Skin epidermis (tissue), 12 donors: ENCODE measurements around the gene RAF1.
A peak's percentile ranks its signal among the peaks of the same experiment; 100 is the strongest.

Source experiments
- H3K27ac ChIP-seq, 21 experiments: fragments of 200-600 bp; sonication (generic) in 11 of 21; one replicate each; pipeline ENCODE4 v1.5.0; 2020; ENCODE audit warnings: mild to moderate bottlenecking in 3 of 21, inconsistent platforms in 2 of 21, moderate library complexity in 2 of 21
- H3K4me3 ChIP-seq, 7 experiments: fragments of 200-600 bp; sonication (generic) in 2 of 7; one replicate each; pipeline ENCODE4 v1.5.0; 2020; ENCODE audit warnings: inconsistent platforms in 2 of 7, mild to moderate bottlenecking in 2 of 7, moderate library complexity in 1 of 7

The RAF1 gene

GRCh38 chr3:12612514-12613226, 51.2 kb downstream of the RAF1 start:
- Histone ChIP-seq H3K27ac (no peak overlapping the region), H3K4me3 (no peak overlapping the region)

- no peak overlapping the region for H3K4me3 ChIP-seq
- no peak overlapping the region for H3K27ac ChIP-seq
Measured at GRCh38 chr3:12611117-12611516, 52.8 kb downstream of the RAF1 start.

- H3K27ac ChIP-seq: no peak overlapping the region
- no peak overlapping the region for H3K4me3 ChIP-seq
Measured at GRCh38 chr3:12608376-12608775, 55.5 kb downstream of the RAF1 start.

GRCh38 chr3:12603969-12604368, 59.9 kb downstream of the RAF1 start:
- no peak overlapping the region for H3K27ac ChIP-seq

GRCh38 chr3:12601072-12601471, 62.8 kb downstream of the RAF1 start:
- H3K4me3 ChIP-seq: no peak overlapping the region
- H3K27ac ChIP-seq: no peak overlapping the region

More at GRCh38 chr3:12603969-12604368, 59.9 kb downstream of the RAF1 start:
- H3K4me3 ChIP-seq: no peak overlapping the region

GRCh38 chr3:12598890-12599289, 65.0 kb downstream of the RAF1 start:
- no peak overlapping the region for H3K4me3 ChIP-seq

GRCh38 chr3:12593473-12593872, 70.4 kb downstream of the RAF1 start:
- H3K4me3 ChIP-seq: no peak overlapping the region
- H3K27ac ChIP-seq: no peak overlapping the region

More at GRCh38 chr3:12598890-12599289, 65.0 kb downstream of the RAF1 start:
- no peak overlapping the region for H3K27ac ChIP-seq

- Histone ChIP-seq H3K27ac (no peak overlapping the region), H3K4me3 (no peak overlapping the region)
Measured at GRCh38 chr3:12591997-12592715, 71.8 kb downstream of the RAF1 start.

GRCh38 chr3:12591456-12591855, 72.5 kb downstream of the RAF1 start:
- Histone ChIP-seq H3K4me3 (no peak overlapping the region), H3K27ac (peak overlapping the region in 1 of 21 experiments; percentile 1)

GRCh38 chr3:12590096-12590495, 73.8 kb downstream of the RAF1 start:
- peak overlapping the region in 1 of 21 experiments; percentile 9 for H3K27ac ChIP-seq

GRCh38 chr3:12588039-12589009, 75.6 kb downstream of the RAF1 start:
- no peak overlapping the region for H3K27ac ChIP-seq

More at GRCh38 chr3:12590096-12590495, 73.8 kb downstream of the RAF1 start:
- no peak overlapping the region for H3K4me3 ChIP-seq

GRCh38 chr3:12586403-12586802, 77.5 kb downstream of the RAF1 start:
- Histone ChIP-seq H3K4me3 (no peak overlapping the region), H3K27ac (no peak overlapping the region)

More at GRCh38 chr3:12588039-12589009, 75.6 kb downstream of the RAF1 start:
- no peak overlapping the region for H3K4me3 ChIP-seq

- Histone ChIP-seq H3K27ac (no peak overlapping the region), H3K4me3 (no peak overlapping the region)
Measured at GRCh38 chr3:12585970-12586369, 77.9 kb downstream of the RAF1 start.

GRCh38 chr3:12585181-12585580, 78.7 kb downstream of the RAF1 start:
- H3K27ac ChIP-seq: no peak overlapping the region
- H3K4me3 ChIP-seq: no peak overlapping the region

GRCh38 chr3:12584083-12584482, 79.8 kb downstream of the RAF1 start:
- Histone ChIP-seq H3K4me3 (no peak overlapping the region), H3K27ac (no peak overlapping the region)

GRCh38 chr3:12583280-12583679, 80.6 kb downstream of the RAF1 start:
- H3K4me3 ChIP-seq: no peak overlapping the region
- H3K27ac ChIP-seq: no peak overlapping the region

GRCh38 chr3:12582730-12583129, 81.2 kb downstream of the RAF1 start:
- H3K27ac ChIP-seq: no peak overlapping the region

GRCh38 chr3:12579905-12580304, 84.0 kb downstream of the RAF1 start:
- Histone ChIP-seq H3K27ac (peak overlapping the region in 3 of 21 experiments; percentile 25 to 42 (median 30)), H3K4me3 (no peak overlapping the region)

More at GRCh38 chr3:12582730-12583129, 81.2 kb downstream of the RAF1 start:
- H3K4me3 ChIP-seq: no peak overlapping the region

- no peak overlapping the region for H3K4me3 ChIP-seq
- peak overlapping the region in 3 of 21 experiments; percentile 25 to 42 (median 30) for H3K27ac ChIP-seq
Measured at GRCh38 chr3:12579456-12579855, 84.5 kb downstream of the RAF1 start.

- Histone ChIP-seq H3K4me3 (no peak overlapping the region), H3K27ac (no peak overlapping the region)
Measured at GRCh38 chr3:12578742-12579141, 85.2 kb downstream of the RAF1 start.
